Measurements from ENCODE around the gene HSH2D. TPM values are rescaled to one million over a fixed set of nuclear protein-coding genes. Genes with fewer than 3 reads are reported as not detected.
"Not testable (repeated sequence)": the region's sequence is repeated elsewhere in the genome, so short reads cannot be mapped to it uniquely, and the experiment has no call there.

The HSH2D gene
- total RNA-seq, 1 donor from 2014 or later: 0.32 TPM

DNA sequence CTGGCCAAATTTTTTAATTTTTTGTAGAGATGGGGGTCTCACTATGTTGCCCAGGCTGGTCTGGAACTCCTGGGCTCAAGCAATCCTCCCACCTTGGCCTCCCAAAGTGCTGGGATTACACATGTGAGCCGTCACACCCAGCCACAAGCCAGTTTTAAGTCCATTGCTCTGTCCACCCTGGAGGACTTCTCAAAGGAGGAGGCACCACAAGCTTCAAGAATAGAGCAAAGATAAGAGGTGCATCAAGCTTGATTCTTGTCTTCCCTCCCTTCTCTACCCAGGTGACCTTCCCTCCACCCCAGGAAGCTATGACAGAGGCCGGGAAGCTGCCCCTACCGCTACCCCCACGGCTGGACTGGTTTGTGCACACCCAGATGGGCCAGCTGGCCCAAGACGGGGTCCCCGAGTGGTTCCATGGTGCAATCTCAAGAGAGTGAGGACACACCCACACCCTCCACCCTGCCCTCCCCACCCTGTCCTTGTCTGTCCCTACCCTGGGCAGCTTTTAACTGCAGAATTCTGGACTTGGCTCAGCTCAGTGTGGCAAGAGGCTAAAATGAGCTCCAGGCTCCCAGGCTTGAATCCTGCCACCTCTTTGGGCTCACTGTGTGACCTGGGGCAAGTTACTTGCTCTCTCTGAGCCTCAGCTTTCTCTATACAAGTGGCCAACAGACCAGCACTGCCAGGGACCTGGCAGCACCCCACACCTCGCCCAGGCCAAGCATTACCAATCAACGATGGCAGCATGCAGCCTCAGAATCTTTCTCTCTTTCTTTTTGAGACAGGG, 5.2 kb downstream of the HSH2D start:
- intact Hi-C loops (cut with DNase I): no loop called here
- no peak for DNase-seq (ENCODE audit: low spot score)

DNA sequence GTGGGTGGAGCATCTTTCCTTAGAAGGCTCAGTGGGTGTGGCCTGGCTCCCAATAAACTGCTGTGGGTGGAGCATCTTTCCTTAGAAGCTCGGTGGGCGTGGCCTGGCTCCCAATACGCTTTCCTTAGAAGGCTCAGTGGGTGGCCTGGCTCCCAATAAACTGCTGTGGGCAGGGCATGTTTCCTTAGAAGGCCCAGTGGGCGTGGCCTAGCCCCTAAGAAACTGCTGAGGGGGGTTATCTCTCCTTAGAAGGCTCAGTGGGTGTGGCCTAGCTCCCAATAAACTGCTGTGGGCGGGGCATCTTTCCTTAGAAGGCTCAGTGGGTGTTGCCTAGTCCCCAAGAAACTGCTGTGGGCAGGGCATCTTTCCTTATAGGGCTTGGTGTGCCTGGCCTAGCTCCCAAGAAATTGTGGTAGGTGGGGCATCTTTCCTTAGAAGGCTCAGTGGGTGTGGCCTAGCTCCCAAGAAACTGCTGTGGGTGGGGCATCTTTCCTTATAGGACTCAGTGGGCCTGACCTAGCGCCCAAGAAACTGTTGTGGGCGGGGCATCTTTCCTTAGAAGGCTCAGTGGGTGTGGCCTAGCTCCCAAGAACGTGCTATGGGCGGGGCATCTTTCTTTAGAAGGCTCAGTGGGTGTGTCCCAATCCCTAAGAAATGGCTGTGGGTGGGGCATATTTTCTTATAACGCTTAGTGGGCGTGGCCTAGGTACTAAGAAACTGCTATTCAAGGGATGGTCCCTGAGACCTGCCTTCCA, 10.3 kb downstream of the HSH2D start:
- intact Hi-C loops (cut with DNase I): no loop called here

DNA sequence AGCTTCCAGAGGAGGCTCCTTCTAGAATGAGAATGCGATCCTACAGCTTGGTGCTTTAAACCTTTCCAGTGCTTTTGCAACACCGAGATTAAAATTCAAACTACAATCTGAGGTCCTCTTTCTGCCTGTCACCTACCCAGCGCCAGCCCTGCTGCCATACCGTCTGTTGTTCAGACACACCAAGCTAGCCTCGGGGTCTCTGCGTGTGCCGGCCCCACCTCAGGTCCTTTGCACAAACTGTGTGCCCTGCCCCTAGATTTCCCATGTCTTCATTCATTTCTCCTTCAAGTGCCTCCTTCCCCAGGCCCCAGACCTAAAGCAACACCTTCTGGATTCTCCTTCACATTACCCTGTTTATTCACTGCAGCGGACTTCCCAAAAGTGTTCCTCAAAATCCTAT, 11.1 kb downstream of the HSH2D start:
- no peak for DNase-seq (ENCODE audit: low spot score)
- intact Hi-C loops (cut with DNase I): no loop called here

More for the DNA sequence above, 10.3 kb downstream of the HSH2D start:
- DNase-seq (ENCODE audit: low spot score): no peak

DNA sequence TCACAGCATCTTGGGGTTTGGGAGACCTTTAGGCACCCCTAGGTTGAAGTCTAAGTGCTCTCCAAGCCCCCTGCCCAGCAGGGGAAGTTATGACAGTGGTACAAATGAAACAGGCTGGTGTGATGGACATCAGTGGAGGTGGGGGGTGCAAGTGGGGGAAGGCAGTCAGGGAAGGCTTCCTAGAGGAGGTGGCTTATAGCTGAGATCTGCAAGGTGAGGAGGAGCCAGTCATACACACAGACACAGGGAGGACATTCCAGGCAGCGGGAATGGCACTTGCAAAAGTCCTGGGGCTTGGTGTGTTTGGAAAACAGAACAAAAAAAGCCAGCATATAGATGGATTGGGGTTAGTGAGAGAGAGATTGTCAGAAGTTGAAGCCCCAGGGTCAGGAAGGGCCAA, 11.6 kb downstream of the HSH2D start:
- no peak for DNase-seq (ENCODE audit: low spot score)
- intact Hi-C loops (cut with DNase I): no loop called here

DNA sequence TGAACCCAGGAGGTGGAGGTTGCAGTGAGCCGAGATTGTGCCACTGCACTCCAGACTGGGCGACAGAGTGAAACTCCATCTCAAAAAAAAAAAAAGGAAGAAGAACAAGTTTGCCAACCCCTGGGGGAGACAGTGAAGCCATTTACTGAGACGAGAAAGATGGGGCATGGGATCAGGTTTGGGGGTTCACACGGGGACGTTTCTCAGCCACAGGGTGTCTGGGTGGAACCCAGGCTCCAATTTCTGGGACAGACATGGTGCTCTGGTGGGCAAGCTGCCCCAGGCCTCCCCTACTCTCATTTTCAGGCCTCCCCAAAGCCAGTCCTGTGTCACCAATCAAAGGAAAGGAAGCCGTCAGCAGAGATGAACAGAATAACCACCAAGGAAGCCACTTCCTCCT, 13.4 kb downstream of the HSH2D start:
- no peak for DNase-seq (ENCODE audit: low spot score)
- intact Hi-C loops (cut with DNase I): no loop called here

DNA sequence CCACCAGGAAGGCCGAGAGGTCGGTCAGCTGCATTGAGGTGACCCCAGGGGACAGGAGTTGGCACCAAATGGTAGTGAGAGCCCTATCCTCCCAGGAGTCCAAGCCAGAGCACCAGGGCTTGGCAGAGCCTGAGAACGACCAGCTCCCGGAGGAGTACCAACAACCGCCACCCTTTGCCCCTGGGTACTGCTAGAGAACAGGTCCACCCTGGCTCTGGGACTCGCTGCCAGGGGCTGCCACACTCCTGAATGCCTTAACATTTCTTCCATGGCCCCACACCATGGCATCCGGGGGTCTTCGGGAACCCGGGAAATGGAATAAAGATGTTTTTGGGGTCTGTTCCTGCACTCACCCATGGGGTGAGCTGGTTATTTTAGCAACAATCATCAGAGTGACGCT, 14.1 kb downstream of the HSH2D start:
- intact Hi-C loops (cut with DNase I): no loop called here
- DNase-seq (ENCODE audit: low spot score): no peak

DNA sequence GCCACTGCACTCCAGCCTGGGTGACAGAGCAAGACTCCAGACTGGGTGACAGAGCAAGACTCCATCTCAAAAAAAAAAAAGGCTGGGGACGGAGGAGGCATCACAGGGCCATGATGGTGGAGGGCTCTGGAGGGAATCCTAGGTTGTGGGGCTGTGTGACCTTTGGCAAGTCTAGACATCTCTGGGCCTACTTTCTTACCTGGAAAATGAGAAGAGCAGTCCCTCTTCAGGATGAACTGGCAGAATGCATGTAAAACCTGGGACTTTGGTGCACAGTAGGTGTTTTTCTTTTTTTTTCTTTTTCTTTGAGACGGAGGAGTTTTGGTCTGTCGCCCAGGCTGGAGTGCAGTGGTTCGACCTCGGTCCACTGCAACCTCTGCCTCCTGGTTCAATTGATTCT, 16.2 kb downstream of the HSH2D start:
- no peak for DNase-seq (ENCODE audit: low spot score)
- intact Hi-C loops (cut with DNase I): no loop called here

DNA sequence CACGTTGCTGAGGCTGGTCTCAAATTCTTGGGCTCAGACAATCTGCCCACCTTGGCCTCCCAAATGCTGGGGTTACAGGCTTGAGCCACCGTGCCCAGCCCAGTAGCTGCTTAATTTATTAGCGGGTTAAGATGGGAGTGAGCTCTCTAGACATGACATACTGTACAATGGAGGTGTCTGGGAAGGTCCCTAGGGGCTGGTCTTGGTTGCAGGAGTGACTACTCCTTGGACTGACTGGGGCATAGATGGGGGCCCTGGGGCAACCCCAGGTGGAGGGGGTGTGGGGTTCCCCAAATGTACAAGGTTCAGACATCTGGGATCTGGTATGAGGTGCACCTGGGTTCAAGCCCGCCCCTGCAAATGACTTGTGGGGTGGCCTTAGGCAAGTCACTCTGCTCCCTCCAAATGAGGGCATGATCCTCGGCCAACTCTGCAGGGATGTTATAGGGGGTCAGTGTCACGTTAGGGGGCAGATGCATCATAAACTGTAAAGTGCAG, 17.0 kb downstream of the HSH2D start:
- DNase-seq (ENCODE audit: low spot score): no peak
- intact Hi-C loops (cut with DNase I): no loop called here

DNA sequence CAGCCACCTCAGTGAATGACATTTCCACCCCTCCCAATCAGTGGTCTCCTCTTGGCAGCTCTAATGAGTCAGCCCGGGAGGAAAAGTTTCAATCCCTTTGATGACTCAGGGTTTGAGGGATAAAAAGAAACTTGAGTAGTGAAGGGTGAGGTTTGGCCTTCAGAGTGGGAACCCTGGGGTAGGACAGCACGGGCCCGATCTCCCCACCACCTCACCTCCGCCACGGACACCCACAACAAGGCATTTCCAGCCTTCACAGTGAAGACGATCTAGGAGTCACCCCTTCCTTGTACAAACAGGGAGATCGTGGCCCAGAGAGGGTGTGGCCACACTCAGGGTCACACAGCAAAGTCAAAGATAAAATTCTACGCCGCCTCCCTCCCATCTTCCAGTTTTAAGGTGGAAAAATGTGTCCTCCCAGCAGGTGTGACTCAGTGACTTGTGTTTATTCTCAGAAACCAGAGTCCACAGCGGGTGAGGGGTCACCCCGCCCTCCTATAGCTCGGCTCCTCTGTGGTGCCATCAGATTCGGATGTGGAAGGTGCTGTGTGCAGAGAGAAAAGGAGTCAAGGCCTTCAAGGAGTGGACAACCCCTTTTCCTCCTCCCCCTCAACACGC, 17.6 kb downstream of the HSH2D start:
- intact Hi-C loops (cut with DNase I): no loop called here
- DNase-seq (ENCODE audit: low spot score): no peak

DNA sequence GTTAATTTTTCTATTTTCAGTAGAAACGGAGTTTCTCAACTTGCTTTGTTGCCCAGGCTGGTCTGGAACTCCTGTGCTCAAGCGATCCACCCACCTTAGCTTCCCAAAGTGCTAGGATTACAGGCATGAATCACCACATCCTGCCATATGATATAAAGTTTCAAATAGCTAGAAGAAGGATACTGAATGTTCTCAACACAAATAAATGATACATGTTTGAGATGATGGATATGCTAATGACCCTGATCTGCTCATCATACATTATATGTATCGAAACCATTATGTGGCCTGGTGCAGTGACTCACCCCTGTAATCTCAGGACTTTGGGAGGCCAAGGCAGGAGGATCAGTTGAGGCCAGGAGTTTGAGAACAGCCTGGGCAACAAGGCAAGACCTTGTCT, 18.4 kb downstream of the HSH2D start:
- no peak for DNase-seq (ENCODE audit: low spot score)
- intact Hi-C loops (cut with DNase I): no loop called here

DNA sequence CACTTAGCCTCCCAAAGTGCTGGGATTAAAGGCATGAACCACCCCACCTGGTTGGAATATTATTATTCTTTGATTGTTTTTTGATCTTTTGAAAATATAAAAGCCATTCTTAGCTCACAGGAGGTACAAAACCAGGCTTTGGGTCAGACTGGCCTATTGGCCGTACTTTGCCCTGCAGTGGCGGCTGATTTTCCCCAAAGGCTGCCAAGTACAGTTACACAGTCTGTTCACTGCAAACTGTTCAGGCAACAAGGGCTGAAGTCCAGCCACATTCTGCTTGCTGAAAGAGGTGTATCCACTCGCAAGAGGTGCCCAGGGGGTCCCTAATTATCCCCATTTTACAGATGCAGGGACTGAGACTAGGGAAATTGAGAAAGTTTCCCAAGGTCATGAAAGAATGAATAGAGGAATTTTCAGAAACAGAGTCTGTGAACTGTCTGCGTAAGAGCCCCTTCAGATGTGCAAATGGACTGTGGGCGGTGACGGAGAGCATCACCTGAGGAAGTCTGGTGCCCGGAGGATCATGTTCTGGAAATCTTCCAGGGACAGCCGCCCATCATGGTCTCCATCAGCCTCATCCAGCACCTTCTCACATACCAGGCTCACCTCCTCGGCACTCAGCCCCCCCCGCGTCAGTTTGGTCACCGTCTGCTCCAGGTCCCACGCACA, 20.9 kb downstream of the HSH2D start:
- intact Hi-C loops (cut with DNase I): no loop called here
- no peak for DNase-seq (ENCODE audit: low spot score)

DNA sequence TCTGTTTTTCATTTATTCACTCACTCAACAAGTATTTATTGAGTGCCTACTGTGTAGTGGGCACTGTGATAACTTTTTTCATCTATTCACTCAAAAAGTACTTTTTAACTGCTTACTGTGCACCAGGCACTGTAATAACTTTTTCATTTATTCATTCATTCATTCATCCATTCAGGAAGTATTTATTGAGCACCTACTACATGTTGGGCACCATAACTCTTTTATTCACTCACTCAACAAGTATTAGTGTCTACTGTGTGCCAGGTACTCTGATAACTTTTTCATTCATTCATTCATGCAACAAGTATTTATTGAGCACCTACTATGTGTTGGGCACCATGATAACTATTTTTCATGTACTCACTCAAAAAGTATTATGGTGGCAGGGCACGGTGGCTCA, 22.9 kb downstream of the HSH2D start:
- intact Hi-C loops (cut with DNase I): no loop called here
- no peak for DNase-seq (ENCODE audit: low spot score)

DNA sequence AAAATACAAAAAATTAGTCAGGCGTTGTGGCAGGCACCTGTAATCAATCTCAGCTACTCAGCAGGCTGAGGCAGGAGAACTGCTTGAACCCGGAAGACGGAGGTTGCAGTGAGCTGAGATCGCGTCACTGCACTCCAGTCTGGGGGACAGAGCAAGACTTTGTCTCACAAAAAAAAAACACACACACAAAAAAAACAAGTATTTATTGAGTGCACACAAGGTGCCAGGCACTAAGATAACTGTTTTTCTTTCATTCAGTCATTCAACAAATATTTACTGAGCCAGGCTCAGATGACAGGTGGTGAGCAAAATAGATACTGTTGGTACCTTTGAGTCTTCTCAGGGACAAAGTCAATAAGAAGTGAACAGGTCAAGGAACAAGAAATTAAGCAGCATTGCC, 23.6 kb downstream of the HSH2D start:
- DNase-seq (ENCODE audit: low spot score): no peak

DNA sequence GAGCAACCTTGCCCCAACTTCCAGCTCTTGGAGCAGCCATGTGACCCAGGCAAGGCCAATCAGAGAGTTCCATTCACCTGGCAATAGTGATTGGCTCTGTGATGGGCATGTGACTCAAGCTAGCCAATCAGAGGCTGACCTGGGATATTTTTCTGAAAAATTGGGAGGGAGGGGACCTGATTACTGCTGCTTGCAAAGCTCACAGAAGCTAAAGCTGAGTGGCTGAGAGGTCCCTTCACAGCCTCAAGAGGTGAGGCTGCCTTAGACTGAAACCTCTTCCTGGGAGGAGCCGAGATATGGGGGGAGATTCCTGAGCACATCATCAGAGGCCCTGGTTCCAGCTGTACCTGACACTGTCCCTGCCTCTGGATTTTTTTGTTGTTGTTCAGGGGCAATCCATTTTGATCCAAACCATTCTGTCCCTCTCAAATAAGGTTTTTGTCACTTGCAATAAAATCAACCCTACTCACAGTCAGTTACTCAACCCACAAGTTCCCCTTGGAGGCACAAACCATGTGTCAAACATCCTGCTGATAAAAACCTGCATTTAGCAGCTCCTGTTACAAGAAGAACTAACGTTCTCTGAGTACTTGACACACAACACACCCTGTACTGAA, 25.1 kb downstream of the HSH2D start:
- DNase-seq (ENCODE audit: low spot score): no peak
- intact Hi-C loops (cut with DNase I): no loop called here

More for the DNA sequence above, 23.6 kb downstream of the HSH2D start:
- intact Hi-C loops (cut with DNase I): no loop called here

DNA sequence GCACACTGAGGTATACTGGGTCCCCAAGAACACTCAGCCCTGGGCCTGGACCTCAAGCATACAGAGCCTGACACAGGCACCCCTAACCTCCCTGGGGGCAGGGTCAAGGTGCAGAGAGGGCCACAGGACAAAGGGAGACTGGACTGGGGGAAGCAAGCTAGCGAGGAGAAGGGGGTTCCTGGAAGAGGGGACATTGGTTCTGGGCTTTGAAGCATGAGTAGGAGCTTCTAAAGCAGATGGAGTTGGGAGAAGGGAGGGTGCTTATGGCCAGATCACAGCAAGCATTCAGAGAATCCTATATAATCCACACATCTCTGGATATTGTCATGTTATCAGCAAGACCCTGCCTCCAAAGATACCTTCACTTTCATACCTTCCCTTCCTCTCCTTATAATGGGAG, 26.6 kb downstream of the HSH2D start:
- intact Hi-C loops (cut with DNase I): no loop called here
- DNase-seq (ENCODE audit: low spot score): no peak

DNA sequence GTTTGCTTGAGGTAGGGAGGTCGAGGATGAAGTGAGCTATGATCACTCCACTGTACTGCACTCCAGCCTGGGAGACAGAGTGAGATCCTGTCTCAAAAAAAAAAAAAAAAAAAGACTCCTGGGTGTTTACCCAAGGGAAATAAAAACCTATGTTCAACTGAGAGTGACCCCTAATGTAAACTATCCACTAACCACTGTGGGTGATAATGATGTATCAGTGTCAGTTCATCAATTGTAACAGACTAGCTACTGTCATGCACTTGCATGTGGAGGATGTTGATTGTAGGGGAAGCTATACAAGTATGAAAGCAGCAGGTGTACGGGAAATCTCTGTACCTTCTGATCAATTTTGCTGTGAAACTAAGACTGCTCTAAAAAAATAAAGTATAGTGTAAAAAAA, 32.5 kb downstream of the HSH2D start:
- intact Hi-C loops (cut with DNase I): no loop called here
- DNase-seq (ENCODE audit: low spot score): no peak

DNA sequence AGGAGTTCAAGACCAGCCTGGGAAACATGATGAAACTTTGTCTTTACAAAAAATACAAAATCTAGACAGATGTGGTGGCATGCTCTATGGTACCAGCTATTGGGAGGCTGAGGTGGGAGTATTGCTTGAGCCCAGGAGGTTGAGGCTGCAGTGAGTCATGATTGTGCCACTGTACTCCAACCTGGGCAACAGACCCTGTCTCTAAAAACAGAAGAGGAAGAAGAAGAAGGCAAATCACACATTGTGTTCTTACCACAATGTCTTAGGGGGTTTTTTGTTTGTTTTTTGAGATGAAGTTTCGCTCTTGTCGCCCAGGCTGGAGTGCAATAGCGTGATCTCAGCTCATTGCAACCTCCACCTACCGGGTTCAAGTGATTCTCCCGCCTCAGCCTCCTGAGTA, 35.4 kb downstream of the HSH2D start:
- intact Hi-C loops (cut with DNase I); DNase-seq (ENCODE audit: low spot score): not testable (repeated sequence)

DNA sequence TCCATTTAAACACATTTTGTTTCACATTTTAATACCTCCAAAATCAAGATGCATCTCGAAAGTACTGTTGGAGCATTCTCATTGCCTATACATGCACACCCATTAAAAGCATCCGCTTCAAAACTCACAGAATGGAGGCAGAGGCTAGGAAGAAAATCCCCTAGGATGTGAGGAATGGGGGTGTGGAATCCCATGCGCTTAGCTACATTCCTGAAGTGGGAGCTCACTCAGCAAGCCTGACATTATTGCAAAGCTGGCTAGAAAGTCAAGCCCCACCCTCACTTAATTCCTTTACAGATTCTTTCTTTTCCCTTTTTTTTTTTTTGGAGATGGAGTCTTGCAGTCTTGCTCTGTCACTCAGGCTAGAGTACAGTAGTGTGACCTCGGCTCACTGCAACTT, 37.1 kb downstream of the HSH2D start:
- intact Hi-C loops (cut with DNase I): loop anchor here (5.0 kb wide), 1 partner anchor 553 kb away; no protein-coding TSS in a partner anchor
- DNase-seq (ENCODE audit: low spot score): no peak

DNA sequence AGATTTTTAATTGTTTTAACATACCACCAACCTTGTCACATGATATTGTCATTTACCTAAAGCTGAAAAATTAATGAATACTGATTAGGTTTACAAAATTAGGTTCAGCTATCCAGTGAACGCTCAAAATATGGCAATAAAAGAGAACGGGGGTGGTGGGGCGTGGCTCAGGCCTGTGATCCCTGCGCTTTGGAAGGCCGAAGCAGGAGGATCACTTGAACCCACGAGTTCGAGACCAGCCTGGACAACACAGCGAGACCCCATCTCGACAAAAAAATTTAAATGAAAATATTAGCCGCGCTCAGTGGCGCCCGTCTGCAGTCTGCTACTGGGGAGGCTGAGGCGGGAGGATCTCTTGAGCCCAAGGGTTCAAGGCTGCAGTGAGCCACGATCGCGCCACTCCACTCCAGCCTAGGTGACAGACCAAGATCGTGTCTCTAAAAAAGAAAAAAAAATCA, 41.2 kb downstream of the HSH2D start:
- intact Hi-C loops (cut with DNase I): loop anchor here (5.0 kb wide), 2 partner anchors 72 to 557 kb away; partner anchors contain the start of gene RAB8A
- no peak for DNase-seq (ENCODE audit: low spot score)
